Parathyroid adenoma (tissue), 2 donors: ENCODE data around the gene MEIG1.

Experiments
- H2AFZ ChIP-seq: fragments of 300-600 bp; sonication (generic); one replicate; pipeline ENCODE4 v1.7.0; 2017; ENCODE audit warnings: antibody characterized with exemption, mild to moderate bottlenecking
- H3K27ac ChIP-seq: fragments of 300-600 bp; sonication (generic); one replicate; pipeline ENCODE4 v1.7.0; 2017
- H3K27me3 ChIP-seq: fragments of 300-600 bp; sonication (generic); one replicate; pipeline ENCODE4 v1.7.0; 2017; ENCODE audit warnings: low read length; ENCODE audit not compliant: control insufficient read depth, insufficient read depth
- H3K36me3 ChIP-seq: fragments of 300-600 bp; sonication (generic); one replicate; pipeline ENCODE4 v1.7.0; 2017; ENCODE audit warnings: low read length; ENCODE audit not compliant: control insufficient read depth, insufficient read depth
- H3K4me1 ChIP-seq: fragments of 300-600 bp; sonication (generic); one replicate; pipeline ENCODE4 v1.7.0; 2017; ENCODE audit warnings: control low read depth
- H3K4me2 ChIP-seq: fragments of 300-600 bp; sonication (generic); one replicate; pipeline ENCODE4 v1.7.0; 2017; ENCODE audit warnings: low read length
- H3K4me3 ChIP-seq: fragments of 300-600 bp; sonication (generic); one replicate; pipeline ENCODE4 v1.7.0; 2017; ENCODE audit warnings: low read depth, low read length
- H3K79me2 ChIP-seq: fragments of 300-600 bp; sonication (generic); one replicate; pipeline ENCODE4 v1.7.0; 2017; ENCODE audit warnings: control low read depth
- H3K9ac ChIP-seq: fragments of 300-600 bp; sonication (generic); one replicate; pipeline ENCODE4 v1.7.0; 2017; ENCODE audit warnings: mild to moderate bottlenecking
- H3K9me3 ChIP-seq: fragments of 300-600 bp; sonication (generic); one replicate; pipeline ENCODE4 v1.7.0; 2017; ENCODE audit warnings: low read length; ENCODE audit not compliant: control insufficient read depth
- TF ChIP-seq, protein P1 (sequence below): fragments of 300-600 bp; sonication (generic); IDR thresholded peaks from one replicate; pipeline ENCODE4 v1.7.0; 2017; ENCODE audit warnings: antibody characterized with exemption, mild to moderate bottlenecking
- donor health status: primary hyperparathyroidism.

MEIG1 gene

DNA sequence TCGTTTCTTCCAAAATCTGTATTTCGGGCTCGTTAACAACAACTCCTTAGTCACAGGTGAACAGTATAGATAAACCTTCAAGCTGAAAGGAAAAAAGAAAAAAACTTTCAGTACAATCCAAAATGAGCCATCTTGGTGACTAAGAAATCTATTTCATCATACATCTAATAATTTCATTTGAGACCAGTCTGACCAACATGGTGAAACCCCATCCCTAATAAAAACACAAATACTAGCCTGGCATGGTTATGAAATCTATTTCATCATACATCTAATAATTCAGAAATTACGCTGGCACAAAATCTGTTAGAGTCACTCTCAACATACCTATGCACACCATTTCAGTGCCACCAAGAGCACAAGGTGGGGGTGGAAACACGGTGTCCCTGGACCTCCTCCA is 14.1 kb upstream of the MEIG1 start:
- TF ChIP-seq, protein P1, sequence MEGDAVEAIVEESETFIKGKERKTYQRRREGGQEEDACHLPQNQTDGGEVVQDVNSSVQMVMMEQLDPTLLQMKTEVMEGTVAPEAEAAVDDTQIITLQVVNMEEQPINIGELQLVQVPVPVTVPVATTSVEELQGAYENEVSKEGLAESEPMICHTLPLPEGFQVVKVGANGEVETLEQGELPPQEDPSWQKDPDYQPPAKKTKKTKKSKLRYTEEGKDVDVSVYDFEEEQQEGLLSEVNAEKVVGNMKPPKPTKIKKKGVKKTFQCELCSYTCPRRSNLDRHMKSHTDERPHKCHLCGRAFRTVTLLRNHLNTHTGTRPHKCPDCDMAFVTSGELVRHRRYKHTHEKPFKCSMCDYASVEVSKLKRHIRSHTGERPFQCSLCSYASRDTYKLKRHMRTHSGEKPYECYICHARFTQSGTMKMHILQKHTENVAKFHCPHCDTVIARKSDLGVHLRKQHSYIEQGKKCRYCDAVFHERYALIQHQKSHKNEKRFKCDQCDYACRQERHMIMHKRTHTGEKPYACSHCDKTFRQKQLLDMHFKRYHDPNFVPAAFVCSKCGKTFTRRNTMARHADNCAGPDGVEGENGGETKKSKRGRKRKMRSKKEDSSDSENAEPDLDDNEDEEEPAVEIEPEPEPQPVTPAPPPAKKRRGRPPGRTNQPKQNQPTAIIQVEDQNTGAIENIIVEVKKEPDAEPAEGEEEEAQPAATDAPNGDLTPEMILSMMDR: no peak
- no peaks in the 10 kb centered on the region for H3K9me3 ChIP-seq

GRCh38 chr10:14947268-14947667 is 11.9 kb upstream of the MEIG1 start:
- no peaks in the 10 kb centered on the region for H3K36me3 ChIP-seq
- H2AFZ ChIP-seq: no peak overlapping the region

More for the DNA sequence above, 14.1 kb upstream of the MEIG1 start:
- Histone ChIP-seq H3K4me1 (no peaks in the 10 kb centered on the region), H3K79me2 (no peaks in the 10 kb centered on the region), H3K27me3 (no peaks in the 10 kb centered on the region), H3K4me3 (no peak overlapping the region), H3K36me3 (no peaks in the 10 kb centered on the region), H3K9ac (no peak overlapping the region), H3K4me2 (no peak overlapping the region), H3K27ac (no peak overlapping the region), H2AFZ (no peak overlapping the region)

DNA sequence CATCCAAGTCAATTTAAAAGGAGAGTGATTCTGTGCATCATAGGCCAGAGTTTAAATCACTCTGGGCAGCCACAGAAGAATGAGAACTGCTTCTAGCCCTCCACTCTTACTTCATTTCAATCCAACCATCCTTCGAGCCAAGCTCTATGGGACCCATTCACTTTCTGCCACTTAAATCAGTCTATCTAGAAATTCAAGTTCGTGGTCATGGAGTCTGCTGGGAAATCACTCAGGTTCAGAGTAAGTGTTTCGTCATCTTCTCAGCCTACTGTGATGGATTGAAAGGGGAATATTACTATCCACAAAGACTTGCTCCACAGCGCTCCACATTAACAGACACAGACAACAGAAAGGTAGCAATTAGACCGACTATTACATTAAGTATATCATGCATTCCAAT is 9.9 kb upstream of the MEIG1 start:
- H3K9me3 ChIP-seq: no peaks in the 10 kb centered on the region
- H3K27me3 ChIP-seq: no peaks in the 10 kb centered on the region
- TF ChIP-seq, protein P1: no peak
- no peak overlapping the region for H3K9ac ChIP-seq
- no peak overlapping the region for H3K4me3 ChIP-seq
- no peaks in the 10 kb centered on the region for H3K36me3 ChIP-seq
- peaks cover 5% of the 10 kb centered on the region for H3K4me1 ChIP-seq
- no peak overlapping the region for H3K4me2 ChIP-seq
- H3K27ac ChIP-seq: no peak overlapping the region
- no peak overlapping the region for H2AFZ ChIP-seq
- H3K79me2 ChIP-seq: peaks cover 4% of the 10 kb centered on the region

More at GRCh38 chr10:14947268-14947667, 11.9 kb upstream of the MEIG1 start:
- Histone ChIP-seq H3K4me3 (no peak overlapping the region), H3K27me3 (no peaks in the 10 kb centered on the region), H3K4me2 (no peak overlapping the region), H3K9ac (no peak overlapping the region), H3K4me1 (no peaks in the 10 kb centered on the region), H3K79me2 (peaks cover 4% of the 10 kb centered on the region), H3K27ac (no peak overlapping the region), H3K9me3 (no peaks in the 10 kb centered on the region)
- TF ChIP-seq, protein P1: no peak

GRCh38 chr10:14952851-14953423 is 6.3 kb upstream of the MEIG1 start:
- Histone ChIP-seq H3K9ac (no peak overlapping the region), H3K79me2 (peaks cover 4% of the 10 kb centered on the region), H3K27ac (peak overlapping the region; percentile 65), H3K4me1 (peaks cover 5% of the 10 kb centered on the region), H3K4me2 (peak overlapping the region; percentile 96), H3K4me3 (peak overlapping the region; percentile 95), H3K27me3 (no peaks in the 10 kb centered on the region), H3K36me3 (no peaks in the 10 kb centered on the region), H3K9me3 (no peaks in the 10 kb centered on the region), H2AFZ (peak overlapping the region; percentile 82)
- TF ChIP-seq, protein P1: no peak

GRCh38 chr10:14953424-14954000 is 5.7 kb upstream of the MEIG1 start:
- TF ChIP-seq, protein P1: peak; percentile 17
- Histone ChIP-seq H3K27me3 (no peaks in the 10 kb centered on the region), H3K27ac (peak overlapping the region; percentile 65), H3K9me3 (no peaks in the 10 kb centered on the region), H3K79me2 (peaks cover 4% of the 10 kb centered on the region), H3K36me3 (no peaks in the 10 kb centered on the region), H3K9ac (no peak overlapping the region), H3K4me3 (peak overlapping the region; percentile 95), H3K4me2 (peak overlapping the region; percentile 96), H3K4me1 (peaks cover 5% of the 10 kb centered on the region), H2AFZ (peak overlapping the region; percentile 82)
